Measurements from ENCODE around the gene FAU. TPM values are rescaled to one million over a fixed set of nuclear protein-coding genes. Genes with fewer than 3 reads are reported as not detected.
A peak's percentile ranks its signal among the peaks of the same experiment; 100 is the strongest.

The FAU gene
- total RNA-seq, 1 experiment from 2014 or later = 662 TPM

DNA sequence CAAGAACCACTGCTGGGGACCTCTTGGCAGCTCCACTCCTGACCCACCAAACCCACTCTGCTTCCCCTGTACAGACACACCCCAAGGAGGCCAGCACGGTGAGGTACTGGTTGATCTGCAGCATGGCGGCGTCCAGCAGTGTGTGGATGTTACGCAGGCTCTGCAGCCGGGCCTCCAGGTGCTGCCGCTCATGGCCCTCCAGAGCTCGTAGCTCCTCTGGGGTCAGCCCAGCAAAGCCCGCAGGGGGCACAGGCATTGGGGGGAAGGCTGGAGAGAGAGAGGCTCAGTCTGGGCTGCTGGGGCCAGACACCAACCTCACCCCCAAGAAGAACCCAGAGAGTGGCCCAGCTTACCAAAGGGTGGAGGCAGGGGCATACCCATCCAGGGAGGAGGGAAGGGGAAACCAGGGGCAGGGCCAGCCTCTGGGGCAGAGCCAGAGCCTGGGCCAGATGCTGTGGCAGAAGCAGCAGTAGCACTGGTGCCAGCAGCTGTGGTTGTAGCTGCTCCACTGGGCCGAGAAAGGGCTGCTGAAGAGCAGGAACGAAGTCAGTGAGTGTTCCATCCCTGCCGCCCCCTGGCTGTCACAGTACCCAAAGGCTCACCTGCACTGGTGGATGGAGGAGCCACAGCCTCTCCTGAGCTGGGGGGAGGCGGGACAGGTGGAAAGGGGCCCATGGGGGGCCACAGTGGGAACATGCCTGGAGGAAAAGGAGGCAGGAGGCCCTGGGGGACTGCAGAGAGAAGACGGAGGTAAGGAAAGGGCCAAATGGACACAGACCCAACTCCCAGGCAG, 7.9 kb upstream of the FAU start:
- DNase-seq = peak; percentile 84
- H3K9me2 ChIP-seq (replicated peaks; ENCODE audit: insufficient read depth, low read length) = no peaks in the 10 kb centered on the region
- no peak overlapping the region for H2AFZ ChIP-seq (ENCODE audit: low read length)
- peaks cover 27% of the 10 kb centered on the region for H3K79me2 ChIP-seq (ENCODE audit: low read length)
- no peaks in the 10 kb centered on the region for H3K9me3 ChIP-seq (ENCODE audit: low read length)
- peak overlapping the region; percentile 98 for H3K4me2 ChIP-seq (ENCODE audit: low read depth, low read length, poor library complexity, severe bottlenecking)
- H3K4me1 ChIP-seq (ENCODE audit: low read length) = peaks cover 58% of the 10 kb centered on the region
- peaks cover 34% of the 10 kb centered on the region; the same call in 1 of the 2 replicates for H4K20me1 ChIP-seq (ENCODE audit: insufficient read depth, low read depth, low read length)
- peak overlapping the region; percentile 99 for H3K9ac ChIP-seq (ENCODE audit: low read length)
- H3K36me3 ChIP-seq (ENCODE audit: insufficient read depth, low read length) = peaks cover 45% of the 10 kb centered on the region
- no peaks in the 10 kb centered on the region for H3K27me3 ChIP-seq (ENCODE audit: low read length)
- peak overlapping the region; percentile 91; the same call in 1 of the 2 replicates for H3K4me3 ChIP-seq (ENCODE audit: low read length)
- H3K27ac ChIP-seq (ENCODE audit: low read length) = peak overlapping the region; percentile 100

DNA sequence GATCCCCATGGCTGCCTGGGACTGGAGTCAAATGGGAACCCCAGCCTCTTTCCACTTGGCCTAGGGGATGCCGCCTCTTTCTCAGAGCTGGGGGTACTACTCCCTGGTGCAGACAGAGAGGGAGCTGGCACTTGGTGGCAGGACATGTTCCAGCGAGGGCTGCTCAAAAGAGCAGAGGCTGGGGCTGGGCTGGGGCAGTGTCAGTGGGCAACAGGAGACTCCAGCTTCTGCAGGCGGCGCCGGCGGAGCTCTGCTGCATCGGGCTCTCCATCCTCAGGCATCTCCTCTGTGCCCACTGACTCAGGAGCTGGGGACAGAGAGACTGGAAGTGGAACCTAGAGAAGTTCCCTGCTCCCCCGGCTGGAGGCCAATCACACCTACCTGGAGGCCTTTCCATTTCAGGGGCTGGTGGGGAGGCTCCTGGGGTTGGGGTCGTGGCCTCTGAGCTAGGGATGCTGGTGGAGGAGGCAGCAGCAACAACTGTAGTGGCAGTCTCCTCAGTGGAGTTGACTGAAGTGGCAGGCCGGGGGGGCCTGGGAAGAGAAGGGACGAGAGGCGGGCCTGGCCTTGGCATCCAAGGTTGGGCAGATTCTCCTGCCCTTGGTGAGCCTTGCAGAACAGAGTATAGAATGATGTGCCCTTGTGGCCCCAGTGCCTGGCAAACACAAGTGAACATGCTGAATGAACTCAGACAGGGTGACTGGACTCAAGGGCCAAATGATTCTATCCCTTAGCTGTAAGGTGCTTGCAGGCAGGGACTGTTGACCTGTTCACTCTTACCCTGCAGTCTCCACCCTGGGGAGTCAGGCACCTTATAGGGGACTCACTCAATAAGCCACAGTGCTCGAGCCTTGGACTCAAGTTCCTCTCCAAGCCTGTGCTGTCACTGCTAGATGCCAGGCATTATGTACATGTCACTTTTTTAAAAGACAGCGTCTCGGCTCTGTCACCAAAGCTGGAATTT, 6.5 kb upstream of the FAU start:
- Histone ChIP-seq H3K27ac (ENCODE audit: low read length) (peak overlapping the region; percentile 100), H4K20me1 (ENCODE audit: insufficient read depth, low read depth, low read length) (peaks cover 30% of the 10 kb centered on the region; the same call in 1 of the 2 replicates), H3K9ac (ENCODE audit: low read length) (peak overlapping the region; percentile 15; the same call in 1 of the 2 replicates)

DNA sequence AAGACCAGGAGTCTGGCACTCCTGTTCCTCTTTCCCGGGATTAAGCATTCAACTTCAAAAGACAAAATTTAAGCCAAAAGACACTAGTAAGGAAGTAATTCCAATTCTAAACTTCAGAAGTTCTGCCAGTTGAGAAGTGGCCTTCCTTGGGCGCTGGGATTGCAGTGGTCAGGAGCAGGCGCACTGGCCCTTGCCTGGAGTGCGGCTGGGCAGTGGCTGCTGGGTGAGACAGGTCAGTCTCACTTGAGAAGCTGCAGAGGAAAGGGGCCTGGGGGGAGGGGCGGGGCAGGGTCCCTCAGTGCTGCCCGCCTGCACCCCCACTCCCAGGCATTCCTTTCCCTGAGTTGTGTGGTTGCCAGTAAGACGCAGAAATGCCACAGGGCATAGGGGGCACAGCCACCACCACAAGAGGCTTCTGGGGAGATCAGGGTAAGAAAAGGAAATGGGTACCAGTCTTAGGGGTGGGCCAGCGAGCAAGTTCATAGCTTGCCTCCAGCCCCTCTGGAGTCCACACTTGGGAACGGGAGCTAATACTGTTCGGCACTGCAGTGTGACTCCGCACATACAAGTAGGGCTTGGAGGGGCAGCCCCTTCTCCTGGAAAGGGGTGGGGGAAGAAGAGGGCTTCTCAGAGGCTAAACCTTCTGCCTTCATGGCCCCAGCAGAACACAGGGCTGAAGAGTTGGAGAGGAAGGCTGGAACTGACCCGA, 5.7 kb upstream of the FAU start:
- H3K9me3 ChIP-seq (ENCODE audit: low read length) = no peaks in the 10 kb centered on the region
- peaks cover 24% of the 10 kb centered on the region for H3K79me2 ChIP-seq (ENCODE audit: low read length)
- H3K9me2 ChIP-seq (replicated peaks; ENCODE audit: insufficient read depth, low read length) = no peaks in the 10 kb centered on the region
- H3K27ac ChIP-seq (ENCODE audit: low read length) = peak overlapping the region; percentile 100
- H4K20me1 ChIP-seq (ENCODE audit: insufficient read depth, low read depth, low read length) = peaks cover 30% of the 10 kb centered on the region; the same call in 1 of the 2 replicates
- H3K4me2 ChIP-seq (ENCODE audit: low read depth, low read length, poor library complexity, severe bottlenecking) = no peak overlapping the region
- H3K36me3 ChIP-seq (ENCODE audit: insufficient read depth, low read length) = peaks cover 45% of the 10 kb centered on the region
- peaks cover 66% of the 10 kb centered on the region for H3K4me1 ChIP-seq (ENCODE audit: low read length)
- H3K4me3 ChIP-seq (ENCODE audit: low read length) = no peak overlapping the region
- H2AFZ ChIP-seq (ENCODE audit: low read length) = no peak overlapping the region
- no peaks in the 10 kb centered on the region for H3K27me3 ChIP-seq (ENCODE audit: low read length)
- peak; percentile 46 for DNase-seq
- peak overlapping the region; percentile 3; the same call in 1 of the 2 replicates for H3K9ac ChIP-seq (ENCODE audit: low read length)

More for the DNA sequence above, 6.5 kb upstream of the FAU start:
- DNase-seq = peak; percentile 57
- peak overlapping the region; percentile 98 for H3K4me2 ChIP-seq (ENCODE audit: low read depth, low read length, poor library complexity, severe bottlenecking)
- H3K79me2 ChIP-seq (ENCODE audit: low read length) = peaks cover 22% of the 10 kb centered on the region
- no peaks in the 10 kb centered on the region for H3K9me3 ChIP-seq (ENCODE audit: low read length)
- peaks cover 64% of the 10 kb centered on the region for H3K4me1 ChIP-seq (ENCODE audit: low read length)
- H3K4me3 ChIP-seq (ENCODE audit: low read length) = no peak overlapping the region
- H3K36me3 ChIP-seq (ENCODE audit: insufficient read depth, low read length) = peaks cover 45% of the 10 kb centered on the region
- H3K9me2 ChIP-seq (replicated peaks; ENCODE audit: insufficient read depth, low read length) = no peaks in the 10 kb centered on the region
- H3K27me3 ChIP-seq (ENCODE audit: low read length) = no peaks in the 10 kb centered on the region
- no peak overlapping the region for H2AFZ ChIP-seq (ENCODE audit: low read length)

DNA sequence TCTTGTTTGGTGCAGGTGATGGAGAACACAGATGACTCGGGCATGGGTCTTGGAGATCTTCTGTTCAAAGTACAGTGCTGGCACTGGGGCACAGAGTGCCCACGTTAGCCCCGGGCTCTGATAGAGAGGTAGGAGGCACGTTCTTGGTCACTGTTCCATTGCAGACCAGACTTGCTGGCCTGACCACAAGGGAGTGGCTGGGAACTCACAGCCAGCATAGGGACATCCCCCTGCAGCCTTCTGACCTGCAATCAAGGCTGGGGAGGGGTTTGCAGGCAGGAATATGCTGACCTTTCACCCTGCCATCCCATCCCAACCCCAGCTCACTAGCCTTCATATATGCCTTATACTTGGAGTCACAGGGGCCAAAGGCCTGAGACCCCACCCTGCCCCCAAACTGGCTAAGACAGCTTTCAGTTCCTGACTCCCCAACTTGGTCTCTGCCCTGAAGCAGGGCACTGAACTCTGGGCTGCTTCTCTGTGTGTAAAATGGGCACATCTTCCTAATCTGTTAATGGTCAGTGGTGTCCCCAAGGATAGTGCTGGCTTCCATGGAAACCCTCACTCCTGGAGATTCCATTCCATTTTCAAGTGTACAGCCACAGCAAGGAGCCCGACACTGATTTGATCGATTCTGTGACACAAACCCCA, 4.8 kb upstream of the FAU start:
- no peaks in the 10 kb centered on the region for H3K27me3 ChIP-seq (ENCODE audit: low read length)
- H3K79me2 ChIP-seq (ENCODE audit: low read length) = peaks cover 21% of the 10 kb centered on the region
- H3K9me3 ChIP-seq (ENCODE audit: low read length) = no peaks in the 10 kb centered on the region
- peaks cover 26% of the 10 kb centered on the region; the same call in 1 of the 2 replicates for H4K20me1 ChIP-seq (ENCODE audit: insufficient read depth, low read depth, low read length)
- no peak overlapping the region for H3K9ac ChIP-seq (ENCODE audit: low read length)
- no peak overlapping the region for H3K4me3 ChIP-seq (ENCODE audit: low read length)
- peaks cover 41% of the 10 kb centered on the region for H3K36me3 ChIP-seq (ENCODE audit: insufficient read depth, low read length)
- peak overlapping the region; percentile 100 for H3K27ac ChIP-seq (ENCODE audit: low read length)
- H3K4me1 ChIP-seq (ENCODE audit: low read length) = peaks cover 59% of the 10 kb centered on the region
- no peaks in the 10 kb centered on the region for H3K9me2 ChIP-seq (replicated peaks; ENCODE audit: insufficient read depth, low read length)
- no peak overlapping the region for H2AFZ ChIP-seq (ENCODE audit: low read length)
- H3K4me2 ChIP-seq (ENCODE audit: low read depth, low read length, poor library complexity, severe bottlenecking) = no peak overlapping the region
- no peak for DNase-seq

DNA sequence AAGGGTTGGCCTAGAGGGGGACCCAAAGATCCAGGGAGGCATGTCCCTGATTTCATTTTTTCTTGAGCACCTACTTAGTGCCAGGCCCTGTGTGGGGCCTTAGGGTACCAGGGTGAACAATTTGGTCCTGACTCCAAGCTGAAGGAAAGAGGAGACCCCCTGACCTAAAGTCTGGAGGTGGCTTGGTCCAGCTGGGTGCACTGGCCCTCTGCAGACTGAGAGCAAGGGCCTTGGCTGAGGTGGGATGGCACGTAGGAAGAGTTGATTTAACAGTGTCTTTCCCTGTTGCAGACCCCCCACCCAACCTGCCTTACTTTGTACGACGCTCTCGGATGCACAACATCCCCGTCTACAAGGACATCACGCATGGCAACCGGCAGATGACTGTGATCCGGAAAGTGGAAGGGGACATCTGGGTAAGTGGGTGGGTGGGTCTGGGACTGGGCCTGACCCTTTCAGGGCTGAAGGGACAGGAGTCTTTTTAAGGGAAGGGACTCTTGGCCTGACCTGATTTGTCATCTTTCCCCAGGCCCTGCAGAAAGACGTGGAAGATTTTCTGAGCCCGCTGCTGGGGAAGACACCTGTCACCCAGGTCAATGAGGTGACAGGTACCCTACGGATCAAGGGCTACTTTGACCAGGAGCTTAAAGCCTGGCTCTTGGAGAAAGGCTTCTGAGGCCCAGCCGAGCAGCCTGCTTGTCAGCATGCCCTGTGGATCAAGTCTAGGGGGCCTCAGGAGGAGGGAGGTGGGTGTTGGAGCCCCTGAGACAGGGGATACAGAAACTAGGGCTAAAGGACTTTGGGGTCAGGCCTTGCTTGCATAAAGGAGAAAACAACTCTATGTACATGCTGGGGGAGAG, 3.5 kb upstream of the FAU start:
- H2AFZ ChIP-seq (ENCODE audit: low read length) = no peak overlapping the region
- H3K79me2 ChIP-seq (ENCODE audit: low read length) = peaks cover 25% of the 10 kb centered on the region
- peaks cover 17% of the 10 kb centered on the region; the same call in 1 of the 2 replicates for H4K20me1 ChIP-seq (ENCODE audit: insufficient read depth, low read depth, low read length)
- peak overlapping the region; percentile 100 for H3K27ac ChIP-seq (ENCODE audit: low read length)
- peaks cover 54% of the 10 kb centered on the region for H3K4me1 ChIP-seq (ENCODE audit: low read length)
- peaks cover 39% of the 10 kb centered on the region for H3K36me3 ChIP-seq (ENCODE audit: insufficient read depth, low read length)
- no peak overlapping the region for H3K4me2 ChIP-seq (ENCODE audit: low read depth, low read length, poor library complexity, severe bottlenecking)
- H3K4me3 ChIP-seq (ENCODE audit: low read length) = no peak overlapping the region
- H3K27me3 ChIP-seq (ENCODE audit: low read length) = no peaks in the 10 kb centered on the region
- H3K9me2 ChIP-seq (replicated peaks; ENCODE audit: insufficient read depth, low read length) = no peaks in the 10 kb centered on the region
- no peak overlapping the region for H3K9ac ChIP-seq (ENCODE audit: low read length)
- no peaks in the 10 kb centered on the region for H3K9me3 ChIP-seq (ENCODE audit: low read length)
- DNase-seq = no peak

DNA sequence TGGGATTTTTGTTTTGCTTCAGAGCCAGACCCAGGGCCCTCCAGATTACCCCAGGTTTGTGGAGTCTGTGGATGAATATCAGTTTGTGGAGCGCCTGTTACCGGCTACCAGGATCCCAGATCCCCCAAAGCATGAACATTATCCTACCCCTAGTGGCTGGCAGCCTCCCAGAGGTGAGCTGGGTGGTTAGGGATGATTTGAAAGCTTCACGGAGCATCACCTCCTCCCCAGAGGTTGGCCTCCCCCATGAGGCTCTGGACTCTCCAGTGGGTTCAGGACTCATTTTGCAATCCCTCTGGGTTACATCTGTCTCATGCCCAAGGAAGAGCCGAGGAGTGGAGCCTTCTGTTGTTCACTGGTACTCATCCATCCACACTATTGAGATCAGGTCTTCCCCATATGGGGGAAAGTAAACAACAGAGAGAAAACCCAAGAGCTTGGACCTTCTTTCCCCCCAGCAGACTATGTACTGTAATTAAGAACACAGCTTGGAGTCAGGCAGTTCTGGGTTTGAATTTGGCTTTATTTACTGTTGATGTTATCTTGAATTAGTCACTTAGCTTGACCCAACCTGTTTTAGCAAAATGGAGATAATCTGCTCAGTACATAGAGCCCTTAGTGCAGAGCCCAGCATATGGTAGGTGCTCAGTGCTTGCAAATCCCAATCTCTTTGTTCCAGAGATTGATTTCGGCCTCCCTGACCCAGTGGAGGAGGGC, 2.7 kb upstream of the FAU start:
- Histone ChIP-seq H3K9me2 (replicated peaks; ENCODE audit: insufficient read depth, low read length) (no peaks in the 10 kb centered on the region), H3K9me3 (ENCODE audit: low read length) (no peaks in the 10 kb centered on the region), H3K79me2 (ENCODE audit: low read length) (peaks cover 31% of the 10 kb centered on the region), H4K20me1 (ENCODE audit: insufficient read depth, low read depth, low read length) (peaks cover 9% of the 10 kb centered on the region; the same call in 1 of the 2 replicates), H3K27ac (ENCODE audit: low read length) (peak overlapping the region; percentile 44), H3K27me3 (ENCODE audit: low read length) (no peaks in the 10 kb centered on the region), H3K4me3 (ENCODE audit: low read length) (no peak overlapping the region), H3K9ac (ENCODE audit: low read length) (no peak overlapping the region), H3K4me2 (ENCODE audit: low read depth, low read length, poor library complexity, severe bottlenecking) (no peak overlapping the region), H3K4me1 (ENCODE audit: low read length) (peaks cover 54% of the 10 kb centered on the region), H3K36me3 (ENCODE audit: insufficient read depth, low read length) (peaks cover 39% of the 10 kb centered on the region), H2AFZ (ENCODE audit: low read length) (no peak overlapping the region)
- no peak for DNase-seq

All from Karpas-422 (cell line).